Esophagus muscularis mucosa (tissue), 4 donors: ENCODE data around the gene ZBTB44.

Experiments used
- EP300 ChIP-seq: sonication (generic); formaldehyde crosslinking; IDR thresholded peaks from one replicate; pipeline ENCODE4 v1.6.1; 2017; ENCODE audit warnings: antibody characterized with exemption
- POLR2A ChIP-seq: fragments of 450-650 bp; IDR thresholded peaks from one replicate; pipeline ENCODE4 v1.6.1; 2017; ENCODE audit warnings: antibody characterized with exemption, moderate library complexity, mild to moderate bottlenecking, low read depth
- TF ChIP-seq, protein P1 (sequence below), 3 experiments: fragments of 200-600 bp in 2 of 3; fragments of 450-650 bp in 1 of 3; sonication (generic) in 2 of 3; IDR thresholded peaks; one replicate each; pipeline ENCODE4 v1.5.1; 2017 to 2019; ENCODE audit warnings: antibody characterized with exemption in 3 of 3, mild to moderate bottlenecking in 2 of 3, moderate library complexity in 1 of 3

DNA sequence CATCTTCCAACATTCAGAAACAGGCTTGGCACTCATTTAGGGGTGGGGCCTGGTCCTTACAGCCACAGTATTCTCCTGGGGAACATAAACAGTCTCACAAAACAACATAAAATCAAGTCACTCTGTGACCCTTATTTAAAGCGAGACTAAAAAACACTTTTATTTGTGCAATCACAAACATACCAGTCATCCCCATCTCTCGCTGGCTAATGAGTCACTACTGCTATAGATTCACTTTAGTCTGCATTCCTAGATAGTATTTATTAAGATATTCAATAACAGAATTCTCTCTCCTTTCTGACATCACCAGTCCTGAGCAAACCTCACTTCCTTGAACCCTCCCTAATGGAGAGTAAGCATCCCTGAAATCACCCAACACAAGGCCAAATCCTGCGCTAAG lies 68.0 kb downstream of the ZBTB44 start:
- TF ChIP-seq, protein P1, sequence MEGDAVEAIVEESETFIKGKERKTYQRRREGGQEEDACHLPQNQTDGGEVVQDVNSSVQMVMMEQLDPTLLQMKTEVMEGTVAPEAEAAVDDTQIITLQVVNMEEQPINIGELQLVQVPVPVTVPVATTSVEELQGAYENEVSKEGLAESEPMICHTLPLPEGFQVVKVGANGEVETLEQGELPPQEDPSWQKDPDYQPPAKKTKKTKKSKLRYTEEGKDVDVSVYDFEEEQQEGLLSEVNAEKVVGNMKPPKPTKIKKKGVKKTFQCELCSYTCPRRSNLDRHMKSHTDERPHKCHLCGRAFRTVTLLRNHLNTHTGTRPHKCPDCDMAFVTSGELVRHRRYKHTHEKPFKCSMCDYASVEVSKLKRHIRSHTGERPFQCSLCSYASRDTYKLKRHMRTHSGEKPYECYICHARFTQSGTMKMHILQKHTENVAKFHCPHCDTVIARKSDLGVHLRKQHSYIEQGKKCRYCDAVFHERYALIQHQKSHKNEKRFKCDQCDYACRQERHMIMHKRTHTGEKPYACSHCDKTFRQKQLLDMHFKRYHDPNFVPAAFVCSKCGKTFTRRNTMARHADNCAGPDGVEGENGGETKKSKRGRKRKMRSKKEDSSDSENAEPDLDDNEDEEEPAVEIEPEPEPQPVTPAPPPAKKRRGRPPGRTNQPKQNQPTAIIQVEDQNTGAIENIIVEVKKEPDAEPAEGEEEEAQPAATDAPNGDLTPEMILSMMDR (IDR thresholded peaks at IDR 0.05): no peak
- no peak for TF ChIP-seq EP300
- TF ChIP-seq POLR2A: no peak
